ENCODE measurements around the gene EPB41L2. TPM values are rescaled to one million over a fixed set of nuclear protein-coding genes. Genes with fewer than 3 reads are reported as not detected.

EPB41L2 gene
- total RNA-seq, 1 experiment from 2014 or later: 91.7 TPM

- Mint-ChIP-seq H3K27ac (ENCODE audit: unreplicated experiment) (peak overlapping the region; percentile 17), H3K36me3 (ENCODE audit: insufficient read depth, unreplicated experiment) (peaks cover 12% of the 10 kb centered on the region), H3K9me3 (ENCODE audit: unreplicated experiment) (peaks cover 11% of the 10 kb centered on the region), H3K27me3 (ENCODE audit: insufficient read depth, unreplicated experiment) (no peaks in the 10 kb centered on the region), H3K4me1 (ENCODE audit: low read depth, unreplicated experiment) (peaks cover 25% of the 10 kb centered on the region), H3K4me3 (ENCODE audit: unreplicated experiment) (peak overlapping the region; percentile 80)
- no peak for DNase-seq
- peaks cover 4% of the 10 kb centered on the region; the same call in 1 of the 2 replicates for H3K9me3 ChIP-seq
- no peaks in the 10 kb centered on the region for H3K36me3 ChIP-seq (ENCODE audit: control insufficient read depth, insufficient read depth, low read length)
- CTCF ChIA-PET: interaction anchor here (0.6 kb wide), 1 partner anchor 118 kb away, joined by 3 read pairs; no protein-coding TSS in a partner anchor
- intact Hi-C loops (cut with micrococcal nuclease; ENCODE audit: unreplicated experiment): loop anchor here (2.0 to 5.0 kb wide), 2 partner anchors 67 to 129 kb away; no protein-coding TSS in a partner anchor
- H3K27me3 ChIP-seq (replicated peaks; ENCODE audit: control insufficient read depth, insufficient read depth, low read length): no peaks in the 10 kb centered on the region
- peak overlapping the region; percentile 97 for H3K4me3 ChIP-seq (ENCODE audit: low read depth, low read length)
- POLR2A ChIA-PET: no interaction called here
- no peak for TF ChIP-seq CTCF (IDR thresholded peaks at IDR 0.05; ENCODE audit: insufficient read depth in 1 of 2, low read depth in 1 of 2, low read length in 1 of 2, severe bottlenecking in 1 of 2, unreplicated experiment in 1 of 2)
- H3K4me1 ChIP-seq: peaks cover 27% of the 10 kb centered on the region
- BruUV-seq (replicated peaks): no TSS peak
These were observed 1.3 kb downstream of the EPB41L2 start for GRCh38 chr6:131061751-131062119.

- no peak for TF ChIP-seq CTCF (IDR thresholded peaks at IDR 0.05; ENCODE audit: insufficient read depth in 1 of 2, low read depth in 1 of 2, low read length in 1 of 2, severe bottlenecking in 1 of 2, unreplicated experiment in 1 of 2)
- Mint-ChIP-seq H3K4me3 (ENCODE audit: unreplicated experiment) (peak overlapping the region; percentile 80), H3K9me3 (ENCODE audit: unreplicated experiment) (peaks cover 11% of the 10 kb centered on the region), H3K27me3 (ENCODE audit: insufficient read depth, unreplicated experiment) (no peaks in the 10 kb centered on the region), H3K36me3 (ENCODE audit: insufficient read depth, unreplicated experiment) (peaks cover 12% of the 10 kb centered on the region), H3K4me1 (ENCODE audit: low read depth, unreplicated experiment) (peaks cover 25% of the 10 kb centered on the region), H3K27ac (ENCODE audit: unreplicated experiment) (peak overlapping the region; percentile 17)
- Histone ChIP-seq H3K36me3 (ENCODE audit: control insufficient read depth, insufficient read depth, low read length) (no peaks in the 10 kb centered on the region), H3K4me1 (peaks cover 27% of the 10 kb centered on the region), H3K4me3 (ENCODE audit: low read depth, low read length) (peak overlapping the region; percentile 97), H3K27me3 (replicated peaks; ENCODE audit: control insufficient read depth, insufficient read depth, low read length) (no peaks in the 10 kb centered on the region), H3K9me3 (peaks cover 4% of the 10 kb centered on the region; the same call in 1 of the 2 replicates)
- no peak for DNase-seq
- intact Hi-C loops (cut with micrococcal nuclease; ENCODE audit: unreplicated experiment): loop anchor here (5.0 kb wide), 1 partner anchor 129 kb away; no protein-coding TSS in a partner anchor
- TSS peak; percentile 22 for BruUV-seq (replicated peaks)
- ChIA-PET POLR2A (no interaction called here), CTCF (no interaction called here)
These were observed 1.8 kb downstream of the EPB41L2 start for GRCh38 chr6:131061041-131061750.

- peaks cover 12% of the 10 kb centered on the region for H3K36me3 Mint-ChIP-seq (ENCODE audit: insufficient read depth, unreplicated experiment)
- intact Hi-C loops (cut with micrococcal nuclease; ENCODE audit: unreplicated experiment): loop anchor here (5.0 kb wide), 1 partner anchor 128 kb away; no protein-coding TSS in a partner anchor
- Histone ChIP-seq H3K4me3 (ENCODE audit: low read depth, low read length) (no peak overlapping the region), H3K36me3 (ENCODE audit: control insufficient read depth, insufficient read depth, low read length) (no peaks in the 10 kb centered on the region), H3K4me1 (peaks cover 27% of the 10 kb centered on the region), H3K27me3 (replicated peaks; ENCODE audit: control insufficient read depth, insufficient read depth, low read length) (no peaks in the 10 kb centered on the region), H3K9me3 (peaks cover 6% of the 10 kb centered on the region)
- ChIA-PET CTCF (no interaction called here), POLR2A (no interaction called here)
- H3K9me3 Mint-ChIP-seq (ENCODE audit: unreplicated experiment): peaks cover 11% of the 10 kb centered on the region
- BruUV-seq (replicated peaks): no TSS peak
- peaks cover 25% of the 10 kb centered on the region for H3K4me1 Mint-ChIP-seq (ENCODE audit: low read depth, unreplicated experiment)
- no peak for TF ChIP-seq CTCF (IDR thresholded peaks at IDR 0.05; ENCODE audit: insufficient read depth in 1 of 2, low read depth in 1 of 2, low read length in 1 of 2, severe bottlenecking in 1 of 2, unreplicated experiment in 1 of 2)
- no peaks in the 10 kb centered on the region for H3K27me3 Mint-ChIP-seq (ENCODE audit: insufficient read depth, unreplicated experiment)
- H3K27ac Mint-ChIP-seq (ENCODE audit: unreplicated experiment): no peak overlapping the region
- no peak overlapping the region for H3K4me3 Mint-ChIP-seq (ENCODE audit: unreplicated experiment)
- DNase-seq: no peak
These were observed 2.7 kb downstream of the EPB41L2 start for GRCh38 chr6:131060311-131060710.

Measured in Caco-2 (cell line).